T47D (cell line): ENCODE data around the gene KRT35.
"Not testable (repeated sequence)": the region's sequence is repeated elsewhere in the genome, so short reads cannot be mapped to it uniquely, and the experiment has no call there.

Experiments used
- DNase-seq, 2 experiments: peaks; one replicate each; pipeline versions ENCODE4 v3.0.0 to v3.0.0-alpha.2; 2011 to 2012; ENCODE audit warnings: low read depth in 1 of 2, low spot score in 1 of 2
- JUND ChIP-seq: IDR thresholded peaks from 2 replicates; pipeline ENCODE4 v1.6.1; 2012; ENCODE audit warnings: low read depth
- in situ Hi-C: cut with HindIII; loops from 2 replicates; pipeline ENCODE4 v1.10.0; 2016; ENCODE audit warnings: low sequenced_read_pairs, low pct_unique_long_range_greater_than_20kb

Gene KRT35

GRCh38 chr17:41434415-41434814 is 46.5 kb downstream of the KRT35 start:
- in situ Hi-C loops = no loop called here
- TF ChIP-seq JUND = no peak
- DNase-seq = no peak

GRCh38 chr17:41434005-41434404 is 46.9 kb downstream of the KRT35 start:
- in situ Hi-C loops = no loop called here
- no peak for TF ChIP-seq JUND
- no peak for DNase-seq

- TF ChIP-seq JUND = no peak
- no peak for DNase-seq
- in situ Hi-C loops = no loop called here
Observed at GRCh38 chr17:41433586-41433985, 47.4 kb downstream of the KRT35 start.

DNA sequence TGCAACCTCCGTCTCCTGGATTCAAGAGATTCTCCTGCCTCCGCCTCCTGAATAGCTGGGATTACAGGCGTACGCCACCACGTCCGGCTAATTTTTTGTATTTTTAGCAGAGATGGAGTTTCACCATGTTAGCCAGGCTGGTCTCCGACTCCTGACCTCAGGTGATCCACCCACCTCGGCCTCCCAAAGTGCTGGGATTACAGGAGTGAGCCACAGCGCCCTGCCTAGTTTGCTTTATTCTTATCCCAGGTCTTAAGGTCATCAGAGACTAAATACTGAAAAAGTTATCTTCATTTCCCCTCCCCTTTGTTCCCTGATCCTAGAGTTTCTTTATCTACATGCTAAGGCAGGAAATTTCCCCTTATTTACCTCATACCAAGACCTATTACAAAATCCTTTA is 50.6 kb downstream of the KRT35 start:
- DNase-seq, in situ Hi-C loops: not testable (repeated sequence)

- DNase-seq = no peak
- in situ Hi-C loops = no loop called here
- TF ChIP-seq JUND = no peak
Observed at GRCh38 chr17:41429667-41430066, 51.3 kb downstream of the KRT35 start.

DNA sequence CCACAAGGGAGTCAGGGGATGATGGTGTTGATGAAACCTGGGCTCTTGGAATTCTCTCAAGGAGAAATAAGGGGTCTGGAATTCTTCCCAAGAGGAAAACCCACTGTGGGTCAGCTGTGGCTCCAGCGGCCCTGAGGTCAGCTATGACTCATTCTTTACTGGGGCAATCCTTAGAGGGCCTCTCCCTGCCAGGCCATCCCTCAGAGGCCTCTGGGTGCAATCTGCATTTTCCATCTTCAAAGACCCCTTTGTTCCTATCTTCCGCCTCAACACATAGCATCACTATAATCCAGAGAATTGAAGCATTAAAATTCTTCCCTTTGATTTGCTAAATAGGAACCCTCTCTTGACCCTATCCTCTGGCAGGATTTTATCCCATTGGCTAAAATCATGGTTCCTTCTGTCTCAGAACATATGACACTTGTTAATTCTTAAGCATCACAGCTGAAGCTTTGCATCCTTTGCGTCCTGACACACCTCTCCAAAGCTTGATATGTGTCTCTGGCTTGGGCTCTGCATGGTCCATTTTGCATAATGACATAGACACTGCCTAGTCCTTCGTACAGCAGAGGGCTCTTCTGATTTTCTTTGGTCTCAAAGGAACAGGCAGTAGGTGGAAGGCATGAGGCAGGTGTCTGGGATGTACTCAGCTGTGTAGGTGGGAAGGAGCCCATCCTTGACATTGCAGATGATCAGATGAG is 52.2 kb downstream of the KRT35 start:
- in situ Hi-C loops = no loop called here
- no peak for DNase-seq
- TF ChIP-seq JUND = no peak
